Neutrophil (primary cell): ENCODE measurements around the gene LYPD5.
A peak's percentile ranks its signal among the peaks of the same experiment; 100 is the strongest.

Experiments
- H3K27ac ChIP-seq: fragments of 200-600 bp; sonication (generic); 2 replicates; pipeline ENCODE4 v1.5.1; 2016; ENCODE audit warnings: mild to moderate bottlenecking, moderate library complexity
- H3K27me3 ChIP-seq: fragments of 200-600 bp; sonication (generic); 2 replicates; pipeline ENCODE4 v1.6.0; 2016; ENCODE audit warnings: mild to moderate bottlenecking
- H3K36me3 ChIP-seq: fragments of 200-600 bp; sonication (generic); 2 replicates; pipeline ENCODE4 v1.5.1; 2017
- H3K4me1 ChIP-seq, 2 experiments: fragments of 200-600 bp in 1 of 2; sonication (generic) in 1 of 2; 1 replicate in 1 of 2; 2 replicates in 1 of 2; pipeline versions ENCODE4 v1.5.1 to v1.6.1; 2013 to 2016; ENCODE audit warnings: low read depth in 1 of 2, low read length in 1 of 2, mild to moderate bottlenecking in 1 of 2, moderate library complexity in 1 of 2; ENCODE audit not compliant: control insufficient read depth in 1 of 2, insufficient read depth in 1 of 2
- H3K4me3 ChIP-seq, 2 experiments: fragments of 200-600 bp in 1 of 2; sonication (generic) in 1 of 2; 1 replicate in 1 of 2; 2 replicates in 1 of 2; pipeline ENCODE4 v1.5.1; 2013 to 2016; ENCODE audit warnings: low read depth in 1 of 2, low read length in 1 of 2, mild to moderate bottlenecking in 1 of 2, moderate library complexity in 1 of 2
- H3K9me3 ChIP-seq: fragments of 200-600 bp; sonication (generic); 2 replicates; pipeline ENCODE4 v1.5.1; 2016
- TF ChIP-seq, protein P1 (sequence below): fragments of 200-600 bp; sonication (generic); IDR thresholded peaks from 2 replicates; pipeline ENCODE4 v1.5.1; 2016; ENCODE audit warnings: antibody characterized with exemption

The LYPD5 gene

DNA sequence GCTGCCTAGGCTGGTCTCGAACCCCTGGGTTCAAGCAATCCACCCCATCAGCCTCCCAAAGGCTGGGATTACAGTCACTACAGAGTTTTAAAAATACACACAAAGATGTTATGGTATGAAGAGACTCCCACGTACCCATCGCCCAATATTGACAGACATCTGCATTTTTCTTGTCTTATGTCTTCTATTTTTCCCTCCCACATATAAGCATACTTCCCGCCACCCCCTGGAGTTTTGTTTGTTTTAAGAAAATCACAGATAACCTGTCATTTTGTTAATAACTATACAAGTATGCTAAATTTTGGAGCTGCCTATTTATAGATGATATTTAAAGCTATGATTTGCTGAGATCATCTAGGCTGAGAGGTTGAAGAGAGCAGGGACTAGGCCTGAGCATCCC, 41.3 kb downstream of the LYPD5 start:
- Histone ChIP-seq H3K27me3 (no peaks in the 10 kb centered on the region), H3K36me3 (no peaks in the 10 kb centered on the region), H3K4me3 (no peak overlapping the region), H3K4me1 (peaks cover under 1 to 4% of the 10 kb centered on the region in 2 experiments), H3K9me3 (no peaks in the 10 kb centered on the region), H3K27ac (no peak overlapping the region)
- TF ChIP-seq, protein P1, sequence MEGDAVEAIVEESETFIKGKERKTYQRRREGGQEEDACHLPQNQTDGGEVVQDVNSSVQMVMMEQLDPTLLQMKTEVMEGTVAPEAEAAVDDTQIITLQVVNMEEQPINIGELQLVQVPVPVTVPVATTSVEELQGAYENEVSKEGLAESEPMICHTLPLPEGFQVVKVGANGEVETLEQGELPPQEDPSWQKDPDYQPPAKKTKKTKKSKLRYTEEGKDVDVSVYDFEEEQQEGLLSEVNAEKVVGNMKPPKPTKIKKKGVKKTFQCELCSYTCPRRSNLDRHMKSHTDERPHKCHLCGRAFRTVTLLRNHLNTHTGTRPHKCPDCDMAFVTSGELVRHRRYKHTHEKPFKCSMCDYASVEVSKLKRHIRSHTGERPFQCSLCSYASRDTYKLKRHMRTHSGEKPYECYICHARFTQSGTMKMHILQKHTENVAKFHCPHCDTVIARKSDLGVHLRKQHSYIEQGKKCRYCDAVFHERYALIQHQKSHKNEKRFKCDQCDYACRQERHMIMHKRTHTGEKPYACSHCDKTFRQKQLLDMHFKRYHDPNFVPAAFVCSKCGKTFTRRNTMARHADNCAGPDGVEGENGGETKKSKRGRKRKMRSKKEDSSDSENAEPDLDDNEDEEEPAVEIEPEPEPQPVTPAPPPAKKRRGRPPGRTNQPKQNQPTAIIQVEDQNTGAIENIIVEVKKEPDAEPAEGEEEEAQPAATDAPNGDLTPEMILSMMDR, result no peak

DNA sequence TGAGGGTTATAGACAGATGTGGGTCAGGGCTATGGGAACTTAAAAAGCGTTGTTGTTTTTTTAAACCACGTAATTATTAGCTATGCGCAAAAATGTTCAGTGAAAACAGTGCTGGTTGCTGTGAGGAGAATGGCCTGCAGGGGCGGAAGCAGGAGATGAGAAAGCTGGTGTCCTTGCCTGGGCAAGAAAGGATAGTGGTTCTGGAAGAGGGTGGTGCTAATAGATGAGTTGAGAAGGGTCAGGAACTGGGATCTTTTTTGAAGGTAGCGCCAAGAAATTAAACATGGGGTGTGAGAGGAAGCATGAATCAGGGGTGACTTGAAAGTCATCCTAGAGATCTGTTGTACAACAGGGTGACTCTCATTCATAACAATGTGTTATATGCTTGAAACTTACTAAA, 42.7 kb downstream of the LYPD5 start:
- Histone ChIP-seq H3K27ac (no peak overlapping the region), H3K36me3 (no peaks in the 10 kb centered on the region), H3K4me3 (no peak overlapping the region), H3K4me1 (peaks cover 15% of the 10 kb centered on the region in 2 experiments), H3K9me3 (no peaks in the 10 kb centered on the region), H3K27me3 (no peaks in the 10 kb centered on the region)
- TF ChIP-seq, protein P1, result no peak

DNA sequence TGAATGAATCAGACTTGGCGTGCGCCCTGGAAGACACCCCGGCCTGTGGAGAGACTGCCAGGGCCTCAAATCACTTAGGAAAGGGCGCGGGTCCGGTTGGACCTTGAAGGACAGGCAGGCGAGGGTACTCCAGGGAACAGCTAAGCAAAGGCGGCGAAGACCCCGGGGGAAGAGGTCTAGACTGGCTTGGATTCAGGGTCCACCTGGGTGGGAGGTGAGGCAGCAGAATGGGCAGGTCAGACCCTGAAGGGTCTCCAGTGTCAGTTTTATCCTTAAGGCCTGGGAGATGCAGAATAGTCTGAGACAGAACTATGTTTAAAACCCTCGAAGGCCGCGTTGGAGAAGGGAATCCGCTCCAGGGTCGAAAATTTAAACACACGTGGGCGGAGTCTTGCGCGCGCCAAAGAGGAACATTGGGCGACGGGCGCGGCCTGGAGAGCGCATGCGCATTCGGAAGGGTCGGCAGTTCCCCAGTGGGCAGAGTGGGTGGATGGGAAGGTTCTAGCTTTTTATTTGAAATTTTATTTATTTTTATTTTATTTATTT, 46.9 kb downstream of the LYPD5 start:
- H3K36me3 ChIP-seq, result peaks cover 4% of the 10 kb centered on the region
- H3K27me3 ChIP-seq, result no peaks in the 10 kb centered on the region
- TF ChIP-seq, protein P1, result no peak
- H3K9me3 ChIP-seq, result no peaks in the 10 kb centered on the region
- H3K27ac ChIP-seq, result peak overlapping the region; percentile 95
- H3K4me3 ChIP-seq, result peak overlapping the region; percentile 90 to 94
- peaks cover 25 to 28% of the 10 kb centered on the region in 2 experiments for H3K4me1 ChIP-seq

DNA sequence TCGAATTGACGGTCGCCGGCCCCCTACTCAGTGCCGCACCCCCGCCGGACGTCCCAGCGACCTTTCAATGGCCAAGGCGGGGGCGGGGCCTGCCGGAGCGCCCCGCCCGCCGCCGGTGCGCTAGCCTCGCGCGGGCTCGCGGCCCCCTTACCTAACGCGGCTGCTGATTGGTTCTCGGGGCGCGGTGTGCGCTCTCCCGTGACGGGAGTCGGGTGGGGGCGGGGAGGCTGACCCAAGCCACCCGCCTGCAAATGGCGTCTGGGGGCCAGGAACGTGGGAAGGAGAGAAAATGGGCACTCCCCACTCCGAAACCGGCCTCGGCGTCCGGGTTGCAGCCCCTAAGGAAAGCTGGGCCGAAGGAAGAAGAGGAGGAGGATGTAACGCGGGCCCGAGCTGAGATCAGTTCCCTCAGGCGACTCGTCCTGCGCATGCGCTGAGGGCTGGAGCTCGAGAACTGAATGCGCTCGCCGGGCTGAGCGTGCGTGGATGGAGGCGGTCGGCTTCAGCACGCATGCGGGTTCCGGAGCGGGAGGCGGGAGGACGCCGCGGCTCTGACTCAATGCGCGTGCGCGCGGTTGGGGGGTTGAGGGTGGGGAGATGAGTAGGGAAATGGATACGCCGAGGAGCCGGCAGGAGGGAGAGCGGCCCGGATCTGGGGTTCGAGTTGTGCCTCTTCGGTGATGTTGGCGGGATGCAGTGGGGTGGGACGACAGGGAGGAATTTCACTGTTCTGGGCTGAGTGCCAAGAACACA, 47.6 kb downstream of the LYPD5 start, which contains the start of gene SMG9:
Gene SMG9 (minus strand): TSS at position 460 of the 753 bp plus-strand sequence. CDS start 4,221 bp downstream, outside the sequence.
- H3K4me3 ChIP-seq, result peak within 1 kb of the TSS; percentile 90 to 94
- peaks cover 25 to 28% of the 10 kb centered on the region in 2 experiments for H3K4me1 ChIP-seq
- TF ChIP-seq, protein P1, result peak; percentile 43

DNA sequence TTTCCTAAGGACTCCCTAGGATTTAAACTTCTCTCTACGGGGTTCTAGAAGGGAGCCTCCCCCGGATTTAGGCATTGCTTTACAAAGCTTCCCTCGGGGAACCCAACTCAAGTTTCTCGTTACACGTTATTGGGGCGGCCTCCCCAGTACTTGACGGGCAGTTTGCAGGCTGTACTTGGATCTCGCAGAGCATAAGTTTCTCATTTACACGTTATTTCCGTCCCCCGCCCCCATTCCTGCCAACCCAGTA, 48.1 kb downstream of the LYPD5 start:
- TF ChIP-seq, protein P1, result no peak

More for the DNA sequence above, 47.6 kb downstream of the LYPD5 start, which contains the start of gene SMG9:
- Histone ChIP-seq H3K36me3 (peaks cover 10% of the 10 kb centered on the region), H3K27me3 (no peaks in the 10 kb centered on the region), H3K9me3 (no peaks in the 10 kb centered on the region), H3K27ac (peak within 1 kb of the TSS; percentile 95)

More for the DNA sequence above, 48.1 kb downstream of the LYPD5 start:
- peak overlapping the region; percentile 90 to 94 for H3K4me3 ChIP-seq
- no peaks in the 10 kb centered on the region for H3K27me3 ChIP-seq
- peak overlapping the region; percentile 95 for H3K27ac ChIP-seq
- no peaks in the 10 kb centered on the region for H3K9me3 ChIP-seq
- H3K36me3 ChIP-seq, result peaks cover 15% of the 10 kb centered on the region
- H3K4me1 ChIP-seq, result peaks cover 25 to 28% of the 10 kb centered on the region in 2 experiments
